Naive B cell (primary cell): ENCODE data around the gene VWA8. TPM values are rescaled to one million over a fixed set of nuclear protein-coding genes. Genes with fewer than 3 reads are reported as not detected.
"Not testable (repeated sequence)": the region's sequence is repeated elsewhere in the genome, so short reads cannot be mapped to it uniquely, and the experiment has no call there.

ENCODE experiments used
- ATAC-seq, 2 donors: fragments of 150-1000 bp; cut with Tn5 transposase; 2 replicates each; pipeline ENCODE4 v1.10.0; 2021; ENCODE audit warnings: low read depth in 2 of 2, mild to moderate bottlenecking in 2 of 2, moderate library complexity in 2 of 2
- DNase-seq: peaks from one replicate; pipeline ENCODE4 v3.0.0; 2022
- H3K27ac Mint-ChIP-seq, 6 donors: one replicate each; pipeline ENCODE4 v1.8.0; 2020 to 2022; ENCODE audit warnings: mild to moderate bottlenecking in 6 of 6, mixed read lengths in 6 of 6, moderate library complexity in 5 of 6, inconsistent platforms in 2 of 6
- H3K27me3 Mint-ChIP-seq, 3 donors: one replicate each; pipeline ENCODE4 v1.8.0; 2021 to 2022; ENCODE audit warnings: mixed read lengths in 3 of 3, mild to moderate bottlenecking in 1 of 3
- H3K36me3 Mint-ChIP-seq, 2 donors: one replicate each; pipeline ENCODE4 v1.8.0; 2020 to 2022; ENCODE audit warnings: mixed read lengths in 2 of 2, inconsistent platforms in 1 of 2, mild to moderate bottlenecking in 1 of 2
- H3K4me1 Mint-ChIP-seq, 3 donors: one replicate each; pipeline ENCODE4 v1.8.0; 2020 to 2022; ENCODE audit warnings: mixed read lengths in 3 of 3, inconsistent platforms in 1 of 3, mild to moderate bottlenecking in 1 of 3, moderate library complexity in 1 of 3
- H3K4me3 Mint-ChIP-seq, 8 donors: one replicate each; pipeline ENCODE4 v1.8.0; 2020 to 2022; ENCODE audit warnings: mild to moderate bottlenecking in 8 of 8, mixed read lengths in 8 of 8, moderate library complexity in 8 of 8, inconsistent platforms in 2 of 8
- H3K9me3 Mint-ChIP-seq, 7 donors: one replicate each; pipeline ENCODE4 v1.8.0; 2020 to 2022; ENCODE audit warnings: mixed read lengths in 7 of 7, mild to moderate bottlenecking in 5 of 7, inconsistent platforms in 2 of 7, moderate library complexity in 1 of 7
- polyA plus RNA-seq, 6 donors: library from polyadenylated mRNA; unstranded; fragments of 300-500 nt; fragmentation: Illumina TruSeq; gene quantifications; one replicate each; pipeline ENCODE4 v1.2.3, GENCODE V29; 2021; ENCODE audit warnings: low read depth in 6 of 6

VWA8 gene
- polyA plus RNA-seq, 6 donors from 2014 or later: 0.91 to 6.2 (median 3.5) TPM

GRCh38 chr13:41658057-41658661, 302.8 kb downstream of the VWA8 start:
- Mint-ChIP-seq H3K4me3 (no peak overlapping the region), H3K4me1 (peaks cover 6 to 15% (median 11%) of the 10 kb centered on the region in 3 donors), H3K36me3 (peaks cover 7 to 17% of the 10 kb centered on the region in 2 donors), H3K27me3 (peaks cover 24 to 32% (median 28%) of the 10 kb centered on the region in 3 donors), H3K9me3 (no peaks in the 10 kb centered on the region), H3K27ac (no peak overlapping the region)
- no peak for ATAC-seq
- no peak for DNase-seq

GRCh38 chr13:41655997-41656396, 304.9 kb downstream of the VWA8 start:
- Mint-ChIP-seq H3K27ac (no peak overlapping the region), H3K36me3 (peaks cover 2 to 12% of the 10 kb centered on the region in 2 donors), H3K27me3 (peaks cover 24 to 38% (median 29%) of the 10 kb centered on the region in 3 donors), H3K9me3 (no peaks in the 10 kb centered on the region), H3K4me1 (peaks cover 6 to 15% (median 11%) of the 10 kb centered on the region in 3 donors), H3K4me3 (no peak overlapping the region)
- DNase-seq: no peak
- no peak for ATAC-seq

GRCh38 chr13:41654796-41655195, 306.1 kb downstream of the VWA8 start:
- Mint-ChIP-seq H3K9me3 (no peaks in the 10 kb centered on the region), H3K36me3 (peaks cover 0 to 16% of the 10 kb centered on the region in 2 donors), H3K27ac (no peak overlapping the region), H3K4me3 (peak overlapping the region in 1 of 8 donors; percentile 45), H3K27me3 (peaks cover 32 to 42% (median 38%) of the 10 kb centered on the region in 3 donors), H3K4me1 (peaks cover 6 to 15% (median 11%) of the 10 kb centered on the region in 3 donors)
- DNase-seq: peak; percentile 51
- peak; percentile 95 to 97 for ATAC-seq

- Mint-ChIP-seq H3K36me3 (peaks cover 0 to 12% of the 10 kb centered on the region in 2 donors), H3K4me3 (no peak overlapping the region), H3K9me3 (no peaks in the 10 kb centered on the region), H3K4me1 (peaks cover 6 to 15% (median 11%) of the 10 kb centered on the region in 3 donors), H3K27ac (no peak overlapping the region), H3K27me3 (peaks cover 23 to 43% (median 40%) of the 10 kb centered on the region in 3 donors)
- no peak for ATAC-seq
- no peak for DNase-seq
These were observed 308.1 kb downstream of the VWA8 start for GRCh38 chr13:41652735-41653361.

- Mint-ChIP-seq H3K9me3 (no peaks in the 10 kb centered on the region), H3K4me3 (no peak overlapping the region), H3K27me3 (peaks cover 23 to 50% (median 40%) of the 10 kb centered on the region in 3 donors), H3K4me1 (peaks cover 6 to 15% (median 11%) of the 10 kb centered on the region in 3 donors), H3K27ac (no peak overlapping the region), H3K36me3 (peaks cover 0 to 7% of the 10 kb centered on the region in 2 donors)
- no peak for ATAC-seq
- DNase-seq: no peak
These were observed 309.4 kb downstream of the VWA8 start for GRCh38 chr13:41651413-41652058.

GRCh38 chr13:41650706-41651105, 310.2 kb downstream of the VWA8 start:
- peaks cover 23 to 54% (median 40%) of the 10 kb centered on the region in 3 donors for H3K27me3 Mint-ChIP-seq
- peaks cover 0 to 4% of the 10 kb centered on the region in 2 donors for H3K36me3 Mint-ChIP-seq
- H3K4me3 Mint-ChIP-seq: no peak overlapping the region
- H3K27ac Mint-ChIP-seq: no peak overlapping the region
- no peak for ATAC-seq
- peaks cover 6 to 15% (median 11%) of the 10 kb centered on the region in 3 donors for H3K4me1 Mint-ChIP-seq
- no peaks in the 10 kb centered on the region for H3K9me3 Mint-ChIP-seq
- DNase-seq: no peak

- Mint-ChIP-seq H3K4me1 (peaks cover 2 to 7% (median 6%) of the 10 kb centered on the region in 3 donors), H3K4me3 (no peak overlapping the region), H3K27me3 (peaks cover 20 to 51% (median 37%) of the 10 kb centered on the region in 3 donors), H3K9me3 (no peaks in the 10 kb centered on the region), H3K27ac (no peak overlapping the region), H3K36me3 (peaks cover 0 to 4% of the 10 kb centered on the region in 2 donors)
- DNase-seq (no peak), ATAC-seq (no peak)
These were observed 311.2 kb downstream of the VWA8 start for GRCh38 chr13:41649659-41650058.

- Mint-ChIP-seq H3K27ac (no peak overlapping the region), H3K36me3 (peaks cover 0 to 4% of the 10 kb centered on the region in 2 donors), H3K4me3 (no peak overlapping the region), H3K27me3 (peaks cover 8 to 44% (median 29%) of the 10 kb centered on the region in 3 donors), H3K4me1 (peaks cover 0 to 4% (median 0%) of the 10 kb centered on the region in 3 donors), H3K9me3 (no peaks in the 10 kb centered on the region)
- DNase-seq: no peak
- ATAC-seq: no peak
These were observed 312.5 kb downstream of the VWA8 start for GRCh38 chr13:41648314-41648935.

GRCh38 chr13:41647699-41648313, 313.1 kb downstream of the VWA8 start:
- Mint-ChIP-seq H3K27me3 (peaks cover 8 to 43% (median 30%) of the 10 kb centered on the region in 3 donors), H3K27ac (peak overlapping the region in 1 of 6 donors; percentile 33)
- DNase-seq, ATAC-seq, H3K4me3 Mint-ChIP-seq, H3K36me3 Mint-ChIP-seq, H3K9me3 Mint-ChIP-seq, H3K4me1 Mint-ChIP-seq: not testable (repeated sequence)

GRCh38 chr13:41645331-41645730, 315.6 kb downstream of the VWA8 start:
- DNase-seq: no peak
- H3K4me1 Mint-ChIP-seq: peaks cover 2 to 9% (median 4%) of the 10 kb centered on the region in 3 donors
- H3K36me3 Mint-ChIP-seq: peaks cover 0 to 4% of the 10 kb centered on the region in 2 donors
- no peak overlapping the region for H3K4me3 Mint-ChIP-seq
- no peak overlapping the region for H3K27ac Mint-ChIP-seq
- H3K27me3 Mint-ChIP-seq: peaks cover 1 to 36% (median 16%) of the 10 kb centered on the region in 3 donors
- no peak for ATAC-seq
- H3K9me3 Mint-ChIP-seq: no peaks in the 10 kb centered on the region

- DNase-seq: no peak
- no peak overlapping the region for H3K27ac Mint-ChIP-seq
- H3K9me3 Mint-ChIP-seq: no peaks in the 10 kb centered on the region
- H3K36me3 Mint-ChIP-seq: peaks cover 0 to 4% of the 10 kb centered on the region in 2 donors
- no peak for ATAC-seq
- H3K4me1 Mint-ChIP-seq: peaks cover 2 to 9% (median 4%) of the 10 kb centered on the region in 3 donors
- peaks cover 0 to 37% (median 19%) of the 10 kb centered on the region in 3 donors for H3K27me3 Mint-ChIP-seq
- no peak overlapping the region for H3K4me3 Mint-ChIP-seq
These were observed 316.2 kb downstream of the VWA8 start for GRCh38 chr13:41644742-41645141.

GRCh38 chr13:41643507-41643906, 317.4 kb downstream of the VWA8 start:
- Mint-ChIP-seq H3K36me3 (peaks cover 12 to 13% of the 10 kb centered on the region in 2 donors), H3K27me3 (peaks cover 0 to 38% (median 14%) of the 10 kb centered on the region in 3 donors), H3K9me3 (no peaks in the 10 kb centered on the region), H3K4me1 (peaks cover 2 to 9% (median 4%) of the 10 kb centered on the region in 3 donors), H3K4me3 (peak overlapping the region in 1 of 8 donors; percentile 18), H3K27ac (peak overlapping the region in 1 of 6 donors; percentile 16)
- no peak for ATAC-seq
- DNase-seq: no peak

- H3K9me3 Mint-ChIP-seq: no peaks in the 10 kb centered on the region
- peaks cover 0 to 30% (median 14%) of the 10 kb centered on the region in 3 donors for H3K27me3 Mint-ChIP-seq
- H3K4me3 Mint-ChIP-seq: no peak overlapping the region
- H3K36me3 Mint-ChIP-seq: peaks cover 18% of the 10 kb centered on the region in 2 donors
- DNase-seq (no peak), ATAC-seq (no peak)
- peaks cover 2 to 9% (median 4%) of the 10 kb centered on the region in 3 donors for H3K4me1 Mint-ChIP-seq
- H3K27ac Mint-ChIP-seq: peak overlapping the region in 1 of 6 donors; percentile 60
These were observed 318.9 kb downstream of the VWA8 start for GRCh38 chr13:41641961-41642360.
